ENCODE data around the gene SPATA6L.

- TF ChIP-seq CTCF (IDR thresholded peaks at IDR 0.05) (no peak), POLR2A (IDR thresholded peaks at IDR 0.05) (no peak)
These were observed 11.7 kb downstream of the SPATA6L start for GRCh38 chr9:4654538-4654937.

Measured in lower leg skin (tissue), 3 donors.